Posterior vena cava (tissue), 2 donors: Measurements from ENCODE around the gene NEIL1. TPM values are rescaled to one million over a fixed set of nuclear protein-coding genes. Genes with fewer than 3 reads are reported as not detected.

Experiments
- DNase-seq: peaks from one replicate; pipeline ENCODE4 v3.0.0-alpha.2; 2020; ENCODE audit warnings: low spot score
- intact Hi-C, 2 donors: fragments of 100-400 bp; cut with DNase I; formaldehyde crosslinking; loops; one replicate each; pipeline versions ENCODE4 v1.14.1 to v1.14.2; 2022 to 2023
- total RNA-seq, 2 donors: library from RNA; stranded (reverse); fragmentation: NEBNext Ultra II Directional; extraction: Animal tissue kit (Norgen Biotek cat#: 25700); gene quantifications; one replicate each; pipeline ENCODE4 v1.2.1, GENCODE V29; 2021
- donor health status: DM: yes; HTN: yes; CAD: no.
- donor health status: DM: yes; HTN: yes; CAD: no.

The NEIL1 gene
- total RNA-seq, 2 donors from 2014 or later: 11.7 to 25.3 TPM

- intact Hi-C loops: no loop called here
- no peak for DNase-seq
Measured at GRCh38 chr15:75352186-75353080, 5.6 kb downstream of the NEIL1 start.

- no peak for DNase-seq
- intact Hi-C loops: no loop called here
Measured at GRCh38 chr15:75353604-75354003, 6.8 kb downstream of the NEIL1 start.

GRCh38 chr15:75354454-75354853 lies 7.6 kb downstream of the NEIL1 start:
- no peak for DNase-seq
- intact Hi-C loops: no loop called here

GRCh38 chr15:75355369-75355768 lies 8.5 kb downstream of the NEIL1 start:
- no peak for DNase-seq
- intact Hi-C loops: no loop called here

GRCh38 chr15:75356006-75356405 lies 9.2 kb downstream of the NEIL1 start:
- intact Hi-C loops: no loop called here
- DNase-seq: no peak

- intact Hi-C loops: no loop called here
- DNase-seq: no peak
Measured at GRCh38 chr15:75356517-75356916, 9.7 kb downstream of the NEIL1 start.

- no peak for DNase-seq
- intact Hi-C loops: no loop called here
Measured at GRCh38 chr15:75357976-75358673, 11.3 kb downstream of the NEIL1 start.

- DNase-seq: no peak
- intact Hi-C loops: no loop called here
Measured at GRCh38 chr15:75358771-75359536, 12.1 kb downstream of the NEIL1 start.

GRCh38 chr15:75359537-75360250 lies 12.9 kb downstream of the NEIL1 start:
- DNase-seq: no peak
- intact Hi-C loops: no loop called here

- DNase-seq: no peak
- intact Hi-C loops: no loop called here
Measured at GRCh38 chr15:75360391-75360790, 13.6 kb downstream of the NEIL1 start.

- no peak for DNase-seq
- intact Hi-C loops: no loop called here
Measured at GRCh38 chr15:75360856-75361255, 14.0 kb downstream of the NEIL1 start.

GRCh38 chr15:75361361-75361988 lies 14.6 kb downstream of the NEIL1 start:
- no peak for DNase-seq
- intact Hi-C loops: no loop called here

GRCh38 chr15:75361989-75362641 lies 15.3 kb downstream of the NEIL1 start:
- intact Hi-C loops: no loop called here
- no peak for DNase-seq

GRCh38 chr15:75362642-75363249 lies 15.9 kb downstream of the NEIL1 start:
- intact Hi-C loops: no loop called here
- no peak for DNase-seq

GRCh38 chr15:75363786-75364185 lies 16.9 kb downstream of the NEIL1 start:
- intact Hi-C loops: no loop called here
- DNase-seq: no peak

GRCh38 chr15:75364881-75365280 lies 18.0 kb downstream of the NEIL1 start:
- intact Hi-C loops: no loop called here
- DNase-seq: no peak

- intact Hi-C loops: no loop called here
- DNase-seq: no peak
Measured at GRCh38 chr15:75366163-75366562, 19.3 kb downstream of the NEIL1 start.

- intact Hi-C loops: no loop called here
- no peak for DNase-seq
Measured at GRCh38 chr15:75367006-75367405, 20.2 kb downstream of the NEIL1 start.
